ENCODE data around the gene CHURC1. TPM values are rescaled to one million over a fixed set of nuclear protein-coding genes. Genes with fewer than 3 reads are reported as not detected.

CHURC1 gene
- total and polyA plus RNA-seq, 2 of the 13 experiments (the other 11 are each of a cell fraction or from before 2014, with no cell fraction given) = 41.1 to 74.4 TPM

- no peak overlapping the region for H3K27ac ChIP-seq (ENCODE audit: extremely low read length, insufficient read depth, low read length)
- ATAC-seq (no peak), FAIRE-seq (no peak)
- TF ChIP-seq DPF2 (CRISPR knock-in tag; IDR thresholded peaks at IDR 0.05; ENCODE audit: borderline replicate concordance, low read depth) (no peak), HIC2 (CRISPR knock-in tag; IDR thresholded peaks at IDR 0.05; ENCODE audit: low read depth) (no peak), BCLAF1 (IDR thresholded peaks at IDR 0.05) (no peak), BCL3 (CRISPR knock-in tag; IDR thresholded peaks at IDR 0.05) (no peak), ZSCAN20 (CRISPR knock-in tag; IDR thresholded peaks at IDR 0.05; ENCODE audit: borderline replicate concordance) (no peak), ZNF12 (CRISPR knock-in tag; IDR thresholded peaks at IDR 0.05) (no peak), MTERF4 (CRISPR knock-in tag; IDR thresholded peaks at IDR 0.05) (no peak), ZSCAN25 (CRISPR knock-in tag; IDR thresholded peaks at IDR 0.05) (no peak), NR2F6 (IDR thresholded peaks at IDR 0.05) (no peak), NR2F6 (CRISPR knock-in tag; IDR thresholded peaks at IDR 0.05) (no peak), HMG20A (CRISPR knock-in tag; IDR thresholded peaks at IDR 0.05; ENCODE audit: borderline replicate concordance) (no peak), MXD1 (CRISPR knock-in tag; IDR thresholded peaks at IDR 0.05) (no peak), ZNF350 (CRISPR knock-in tag; IDR thresholded peaks at IDR 0.05; ENCODE audit: borderline replicate concordance, low read depth) (no peak), NFYB (CRISPR knock-in tag; IDR thresholded peaks at IDR 0.05) (no peak), ZNF18 (CRISPR knock-in tag; IDR thresholded peaks at IDR 0.05; ENCODE audit: insufficient replicate concordance) (no peak), ZNF691 (CRISPR knock-in tag; IDR thresholded peaks at IDR 0.05; ENCODE audit: borderline replicate concordance, low read depth) (no peak)
Observed at GRCh38 chr14:64951291-64951690, 37.0 kb downstream of the CHURC1 start.

More at GRCh38 chr14:64951291-64951690, 37.0 kb downstream of the CHURC1 start:
- intact Hi-C loops (cut with micrococcal nuclease; ENCODE audit: unreplicated experiment) (no loop called here), in situ Hi-C loops (cut with HindIII; ENCODE audit: extremely low pct_ligation_motif_present, low pct_unique_long_range_greater_than_20kb) (no loop called here)
- WGBS (ENCODE audit: low lambda C conversion rate) = 96% methylated on average over 8 of the region's 8 CpGs
- peaks cover 48% of the 10 kb centered on the region for H3K4me1 ChIP-seq (ENCODE audit: insufficient read depth, low read length)
- no peaks in the 10 kb centered on the region for H4K20me1 ChIP-seq (ENCODE audit: insufficient read depth, low read length)
- H3K79me2 ChIP-seq (ENCODE audit: insufficient read depth, low read length) = no peaks in the 10 kb centered on the region
- CTCF ChIA-PET (ENCODE audit: low intra/inter-chr PET ratio, low total read pairs) = no interaction called here
- H3K9me3 ChIP-seq (ENCODE audit: low read length) = no peaks in the 10 kb centered on the region
- POLR2A ChIA-PET = no interaction called here
- no peak overlapping the region for H3K4me3 ChIP-seq (replicated peaks in 1 of 3; ENCODE audit: insufficient read depth in 1 of 3, low read depth in 2 of 3, low read length in 3 of 3)
- H3K27me3 ChIP-seq (ENCODE audit: control insufficient read depth in 1 of 2, insufficient read depth in 2 of 2, low read length in 2 of 2) = no peaks in the 10 kb centered on the region
- no peak overlapping the region for H3K9ac ChIP-seq (ENCODE audit: insufficient read depth, low read depth, low read length)
- H3K4me2 ChIP-seq (ENCODE audit: low read depth, low read length) = no peak overlapping the region
- peaks cover 0 to 5% of the 10 kb centered on the region in 2 experiments; a peak in 2 of 5 replicates for H3K36me3 ChIP-seq (replicated peaks in 1 of 2; ENCODE audit: control insufficient read depth in 1 of 2, insufficient read depth in 2 of 2, low read length in 2 of 2)
- BruUV-seq (replicated peaks) = no TSS peak
- no peak overlapping the region for H2AFZ ChIP-seq (ENCODE audit: low read length)
- no peak for DNase-seq (ENCODE audit: low spot score)
